ENCODE data around the gene CCDC40.
A peak's percentile ranks its signal among the peaks of the same experiment; 100 is the strongest.

Gene CCDC40

DNA sequence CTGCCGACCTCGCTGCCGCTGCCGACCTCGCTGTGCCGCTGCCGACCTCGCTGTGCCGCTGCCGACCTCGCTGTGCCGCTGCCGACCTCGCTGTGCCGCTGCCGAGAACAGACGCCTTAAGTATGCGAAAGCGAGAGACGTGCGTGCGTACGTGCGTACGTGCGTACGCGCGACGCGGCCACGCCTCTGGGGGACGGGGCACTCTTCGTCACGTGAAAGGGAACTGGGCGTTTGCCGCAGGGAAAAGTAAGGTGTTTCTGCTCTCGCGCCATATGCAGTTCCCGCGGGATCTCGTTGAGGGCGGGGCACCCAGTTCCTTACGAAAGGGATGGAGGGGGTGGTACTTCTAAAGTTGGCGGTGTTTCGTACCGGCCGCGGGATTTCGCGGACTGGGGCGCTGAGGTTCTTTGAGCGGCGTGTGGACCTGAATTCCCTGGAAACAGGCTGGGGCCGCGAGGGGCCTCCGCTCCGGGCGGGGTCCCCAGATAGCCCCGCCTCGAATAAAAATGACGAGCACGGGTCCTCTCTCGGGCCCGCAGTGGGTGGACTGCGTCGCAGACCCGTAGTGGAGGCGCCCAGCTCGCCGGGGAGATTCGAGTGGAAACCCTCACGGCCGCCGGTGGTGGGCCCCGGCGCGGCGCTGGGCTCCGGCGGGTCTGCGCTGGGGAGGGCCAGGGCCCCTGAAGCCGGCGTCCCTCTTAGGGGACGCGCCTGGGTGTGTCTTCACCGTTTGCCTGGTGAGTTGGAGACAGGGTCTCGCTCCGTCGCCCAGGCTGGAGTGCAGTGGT, 110.8 kb downstream of the CCDC40 start, which contains the start of gene EIF4A3:
TSS of gene EIF4A3 (minus strand) at position 94 of the 788 bp plus-strand sequence. CDS start 167 bp downstream, outside the sequence.
- peak; percentile 90 to 100 (median 96) for DNase-seq
